Activated CD8-positive, alpha-beta memory T cell treated with anti-CD3 and anti-CD28 coated beads, Interleukin-2, amount 50 U/mL, for 24 hours (primary cell): ENCODE data around the gene BCL2L1.
"Not testable (repeated sequence)": the region's sequence is repeated elsewhere in the genome, so short reads cannot be mapped to it uniquely, and the experiment has no call there.

Source experiments
- DNase-seq: peaks from one replicate; pipeline ENCODE4 v3.0.0-alpha.2; 2020; ENCODE audit errors: extremely low read depth

The BCL2L1 gene

GRCh38 chr20:31722257-31723068 is at the start of gene BCL2L1:
TSS of gene BCL2L1 (minus strand) at chr20:31722868. CDS start at chr20:31722218, 650 bp downstream.
- peak; percentile 45 for DNase-seq

GRCh38 chr20:31770243-31770642 is 47.6 kb upstream of the BCL2L1 start:
- DNase-seq, result no peak

DNA sequence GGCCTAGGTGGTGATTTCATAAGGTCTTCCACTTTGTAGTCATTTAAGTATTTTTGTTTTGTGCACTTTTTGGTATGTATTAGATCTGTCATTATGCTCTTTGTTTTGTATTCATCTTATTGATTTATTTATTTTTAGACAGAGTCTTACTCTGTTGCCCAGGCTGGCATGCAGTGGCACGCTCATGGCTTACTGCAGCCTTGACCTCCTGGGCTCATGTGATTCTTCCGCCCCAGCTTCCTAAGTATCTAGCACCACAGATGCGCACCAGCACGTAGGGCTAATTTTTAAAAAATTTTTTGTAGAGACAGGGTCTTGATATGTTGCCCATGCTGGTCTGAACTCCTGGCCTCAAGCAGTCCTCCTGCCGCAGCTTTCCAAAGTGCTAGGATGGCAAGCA is 47.0 kb upstream of the BCL2L1 start:
- DNase-seq, result no peak

GRCh38 chr20:31767805-31768204 is 45.1 kb upstream of the BCL2L1 start:
- no peak for DNase-seq

GRCh38 chr20:31764641-31765305 is 42.1 kb upstream of the BCL2L1 start:
- DNase-seq, result no peak

DNA sequence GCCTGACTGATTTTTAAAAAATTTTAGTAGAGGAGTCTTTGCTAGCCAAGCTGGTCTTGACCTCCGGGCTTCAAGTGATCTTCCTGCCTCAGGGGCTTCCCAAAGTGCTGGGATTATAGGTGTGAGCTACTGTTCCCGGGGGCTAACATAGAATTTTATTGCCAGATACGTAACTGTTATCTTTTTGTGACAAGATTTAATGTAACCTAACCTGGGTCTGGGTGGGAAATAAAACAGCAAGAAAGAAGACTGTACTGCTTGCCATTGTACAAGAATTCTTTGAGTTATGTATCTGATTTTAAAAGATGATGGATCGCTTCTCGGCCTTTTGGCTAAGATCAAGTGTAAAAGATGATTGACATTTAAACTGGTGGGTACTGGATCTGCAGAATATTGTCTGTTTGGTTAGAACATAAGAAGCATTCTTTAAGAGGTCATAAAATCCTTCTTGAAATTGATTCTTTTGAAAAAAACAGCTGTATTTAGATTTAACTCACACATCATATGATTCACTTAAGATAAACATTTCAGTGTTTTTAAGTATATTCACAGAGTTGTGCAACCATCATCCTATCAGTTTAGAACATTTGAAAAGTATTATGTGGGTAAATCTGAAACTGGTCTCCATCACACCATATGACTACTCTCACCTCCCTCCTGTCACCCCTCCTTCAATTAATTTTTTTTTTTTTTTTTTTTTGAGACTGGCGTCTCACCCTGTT is 38.0 kb upstream of the BCL2L1 start:
- DNase-seq, result no peak

DNA sequence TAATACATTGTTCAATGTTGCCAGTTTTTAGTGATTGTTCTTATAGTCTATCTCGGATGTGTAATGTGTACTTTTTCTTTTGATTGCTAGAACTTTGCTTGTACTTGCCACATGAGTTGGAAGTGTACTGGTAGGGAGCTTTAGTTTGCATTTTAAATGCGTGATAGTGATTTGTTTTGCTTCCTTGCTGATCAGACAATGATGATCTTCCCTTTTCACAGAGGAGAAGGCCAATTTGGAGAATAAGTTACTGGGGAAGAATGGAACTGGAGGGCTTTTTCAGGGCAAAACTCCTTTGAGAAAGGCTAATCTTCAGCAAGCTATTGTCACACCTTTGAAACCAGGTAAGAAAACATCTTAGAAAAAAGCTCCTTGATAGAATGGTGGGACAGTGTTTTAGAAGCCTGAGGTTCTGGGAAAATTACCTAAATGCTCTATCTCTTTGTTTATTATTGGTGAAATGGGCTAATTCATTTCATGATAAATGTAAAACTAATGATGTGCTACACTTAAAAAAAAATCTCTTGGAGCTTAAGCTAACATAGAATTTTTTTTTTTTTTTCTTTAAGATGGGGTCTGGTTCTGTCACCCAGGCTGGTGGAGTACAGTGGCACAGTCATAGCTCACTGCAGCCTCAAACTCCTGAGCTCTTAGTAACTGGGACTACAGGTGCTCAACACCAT is 37.3 kb upstream of the BCL2L1 start:
- no peak for DNase-seq

GRCh38 chr20:31758991-31759390 is 36.3 kb upstream of the BCL2L1 start:
- no peak for DNase-seq

DNA sequence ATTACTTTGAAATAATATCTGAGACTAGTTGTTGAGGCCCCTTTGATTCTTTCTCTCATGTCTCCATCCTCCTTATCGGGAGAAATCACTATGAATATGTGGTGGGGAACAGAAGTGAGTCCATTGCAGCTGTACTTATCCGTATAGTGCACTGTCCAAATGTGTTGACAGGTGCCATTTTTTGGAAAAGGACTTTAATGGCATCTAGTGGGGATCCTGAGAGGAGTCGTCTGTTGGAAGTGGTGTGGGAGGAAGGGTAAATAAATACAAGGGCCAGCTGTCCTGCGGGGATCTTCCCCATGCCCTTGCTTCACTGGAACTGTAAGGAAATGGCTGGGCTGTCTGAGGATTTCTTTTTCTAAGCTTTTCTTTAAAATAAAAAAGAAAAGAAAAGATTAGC is 35.9 kb upstream of the BCL2L1 start:
- DNase-seq, result no peak

DNA sequence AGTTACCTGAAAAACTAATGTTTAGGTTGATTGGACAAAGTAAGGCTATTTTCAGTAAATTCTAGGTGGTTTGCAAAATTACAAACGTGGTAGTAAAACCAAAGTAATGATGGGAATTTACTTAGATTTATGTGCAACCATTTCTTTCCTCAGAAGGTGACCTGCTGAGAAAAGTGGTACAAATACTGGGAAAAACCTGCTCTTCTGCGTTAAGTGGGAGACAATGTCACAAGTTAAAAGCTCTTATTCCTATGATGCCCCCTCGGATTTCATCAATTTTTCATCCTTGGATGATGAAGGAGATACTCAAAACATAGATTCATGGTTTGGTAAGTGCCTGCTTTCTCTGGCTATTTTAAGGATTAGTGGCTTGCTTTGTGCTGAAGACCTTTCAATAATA is 34.6 kb upstream of the BCL2L1 start:
- DNase-seq, result no peak

- DNase-seq, result no peak
These were observed 28.5 kb upstream of the BCL2L1 start for GRCh38 chr20:31751126-31751525.

- no peak for DNase-seq
These were observed 26.6 kb upstream of the BCL2L1 start for GRCh38 chr20:31749223-31749622.

DNA sequence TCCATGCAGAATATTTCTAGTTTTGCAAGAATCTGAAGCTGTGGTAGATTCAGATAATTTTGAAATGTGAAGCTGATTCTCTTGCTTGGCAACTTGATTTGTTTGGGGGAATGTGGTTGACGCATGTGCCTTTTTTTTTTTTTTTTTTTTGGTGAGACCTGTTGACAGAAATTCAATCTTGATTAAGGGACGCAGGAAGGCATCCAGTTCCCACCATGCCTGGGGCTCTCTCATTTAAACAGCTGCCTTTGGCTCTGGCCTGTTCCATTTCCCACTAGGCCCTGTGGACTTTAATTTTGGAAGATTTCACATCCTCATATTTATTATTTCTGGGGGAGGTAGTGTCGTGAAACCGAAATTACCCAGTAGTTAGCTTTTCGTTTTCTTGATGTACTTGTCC is 25.0 kb upstream of the BCL2L1 start:
- no peak for DNase-seq

DNA sequence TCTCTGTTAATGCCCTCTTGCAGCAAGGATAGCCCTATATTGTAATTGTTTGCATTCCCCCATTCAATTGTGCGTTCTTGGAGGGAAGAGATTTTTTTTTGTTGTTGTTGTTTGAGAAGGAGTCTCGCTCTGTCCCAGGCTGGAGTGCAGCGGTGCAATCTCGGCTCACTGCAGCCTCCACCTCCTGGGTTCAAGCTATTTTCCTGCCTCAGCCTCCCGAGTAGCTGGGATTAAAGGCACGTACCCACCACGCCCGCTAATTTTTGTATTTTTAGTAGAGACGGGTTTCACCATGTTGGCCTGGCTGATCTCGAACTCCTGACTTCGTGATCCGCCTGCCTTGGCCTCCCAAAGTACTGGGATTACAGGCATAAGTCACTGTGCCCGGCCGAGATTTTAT is 24.4 kb upstream of the BCL2L1 start:
- not testable (repeated sequence) for DNase-seq

DNA sequence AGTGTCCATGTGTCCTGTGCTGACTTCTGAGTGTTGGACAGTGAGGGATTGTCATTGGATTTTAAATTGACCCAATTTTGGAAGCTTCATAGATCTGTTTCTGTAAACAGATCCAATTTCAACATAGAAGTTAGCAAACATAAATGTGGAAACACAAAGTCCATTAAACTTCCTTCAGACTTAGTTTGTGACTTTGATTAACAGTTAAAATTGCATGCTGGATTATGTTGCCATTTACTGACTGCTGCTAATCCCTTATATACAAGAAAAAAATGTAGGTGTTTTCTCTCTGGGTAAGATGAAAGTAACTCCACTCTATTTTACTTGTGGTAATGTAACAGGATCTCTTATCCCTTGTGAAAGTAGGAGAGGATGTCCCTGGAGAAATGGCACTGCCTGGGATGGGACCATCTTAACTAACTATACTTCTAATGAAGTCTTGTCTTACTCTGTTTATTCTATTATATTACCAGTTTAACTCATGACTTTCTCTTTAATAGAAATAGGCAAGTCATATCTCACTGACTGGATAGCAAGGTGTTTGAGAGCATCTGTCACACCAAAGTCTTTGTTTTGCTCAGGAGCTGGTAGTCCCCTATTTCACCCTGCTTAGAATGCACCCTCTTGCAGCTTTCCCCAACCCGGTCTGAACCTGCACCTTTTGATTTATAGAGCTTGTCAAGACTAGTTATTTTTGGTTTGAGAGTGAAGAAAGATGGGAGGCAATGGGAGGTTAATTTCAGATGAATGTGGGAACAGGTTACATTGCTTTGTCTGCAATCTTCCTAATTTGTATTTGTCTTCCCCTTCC is 23.6 kb upstream of the BCL2L1 start:
- no peak for DNase-seq

GRCh38 chr20:31740656-31741323 is 18.1 kb upstream of the BCL2L1 start:
- no peak for DNase-seq

GRCh38 chr20:31740208-31740607 is 17.5 kb upstream of the BCL2L1 start:
- no peak for DNase-seq

GRCh38 chr20:31739550-31739977 is 16.9 kb upstream of the BCL2L1 start:
- DNase-seq, result no peak

- DNase-seq, result peak; percentile 80
These were observed 16.3 kb upstream of the BCL2L1 start, which contains the start of gene TPX2 for GRCh38 chr20:31738729-31739549. TSS of gene TPX2 (plus strand) at chr20:31739290. CDS start at chr20:31757477, 18,187 bp downstream.

DNA sequence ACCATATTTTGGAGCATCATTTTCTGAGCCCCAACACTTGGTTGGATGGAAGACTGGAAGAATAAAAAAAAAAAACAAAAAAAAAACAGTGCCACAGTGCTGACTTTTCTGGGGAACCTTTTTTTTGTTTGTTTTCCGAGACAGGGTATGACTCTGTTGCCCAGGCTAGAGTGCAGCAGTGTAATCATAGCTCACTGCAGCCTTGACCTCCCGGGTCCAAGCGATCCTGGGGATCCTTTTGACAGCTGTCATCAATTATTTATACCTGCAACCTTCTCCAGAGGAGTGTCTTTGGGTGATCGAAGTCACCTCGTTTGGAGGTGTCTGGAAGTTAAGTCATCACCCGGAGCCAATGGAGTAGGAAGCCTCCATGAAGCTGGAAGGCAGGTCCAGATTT is 8.7 kb upstream of the BCL2L1 start:
- no peak for DNase-seq
